Endometrium (tissue), 2 donors: ENCODE data around the gene TNIK.

Experiments
- FAIRE-seq: peaks from 2 replicates; lab custom pipeline; 2012; peaks lifted over from hg19 to GRCh38; lab: Jason Lieb, UNC
- donor health status: control.
- donor health status: control.

Gene TNIK

DNA sequence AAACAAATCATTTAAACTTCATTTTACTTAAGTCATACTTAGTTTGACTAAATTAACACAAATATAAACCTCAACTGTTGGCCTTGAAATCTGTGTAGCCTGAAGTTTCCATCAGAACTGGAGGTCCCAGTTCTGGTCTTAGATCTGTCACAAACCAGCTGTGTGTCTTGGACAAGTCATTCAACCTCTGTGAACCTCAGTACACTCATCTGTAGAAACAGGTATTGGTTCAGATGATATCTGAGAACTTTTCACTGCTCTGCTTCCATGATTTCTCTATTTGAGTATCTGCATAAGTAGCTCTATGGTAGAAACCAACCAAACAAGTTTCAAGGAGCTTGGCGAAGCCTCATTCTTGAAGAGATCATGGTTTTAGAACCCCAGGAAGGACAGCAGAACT, 373.3 kb downstream of the TNIK start:
- no peak for FAIRE-seq

DNA sequence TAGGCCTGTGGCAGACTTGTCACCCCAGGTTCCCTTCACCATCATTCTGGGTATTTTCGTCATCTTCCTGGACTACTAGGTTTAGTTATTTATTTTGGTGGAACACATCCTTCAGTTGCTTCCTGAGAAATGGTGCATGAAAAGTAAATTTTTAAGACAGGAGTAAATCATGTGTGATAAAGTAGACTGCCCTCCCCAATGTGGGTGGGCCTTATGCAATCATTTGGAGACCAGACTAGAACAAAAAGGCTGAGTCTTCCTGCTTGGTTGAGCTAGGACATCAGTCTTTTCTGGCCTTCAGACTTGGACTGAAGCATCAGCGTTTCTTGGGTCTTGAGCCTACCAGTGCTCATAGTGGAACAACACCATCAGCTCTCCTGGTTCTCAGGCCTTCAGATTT, 382.9 kb downstream of the TNIK start:
- no peak for FAIRE-seq

DNA sequence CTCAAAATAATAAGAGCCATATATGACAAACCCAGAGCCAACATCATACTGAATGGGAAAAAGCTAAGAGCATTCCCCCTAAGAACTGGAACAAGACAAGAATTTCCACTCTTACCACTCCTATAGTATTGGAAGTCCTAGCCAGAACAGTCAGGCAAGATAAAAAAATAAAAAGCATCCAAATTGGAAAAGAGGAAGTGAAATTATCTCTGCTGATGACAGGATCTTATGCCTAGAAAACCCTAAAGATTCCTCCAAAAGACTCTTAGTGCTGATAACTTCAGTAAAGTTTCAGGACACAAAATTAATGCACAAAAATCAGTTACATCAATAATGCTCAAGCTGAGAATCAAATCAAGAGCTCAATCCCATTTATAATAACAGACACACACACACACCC, 387.8 kb downstream of the TNIK start:
- no peak for FAIRE-seq

DNA sequence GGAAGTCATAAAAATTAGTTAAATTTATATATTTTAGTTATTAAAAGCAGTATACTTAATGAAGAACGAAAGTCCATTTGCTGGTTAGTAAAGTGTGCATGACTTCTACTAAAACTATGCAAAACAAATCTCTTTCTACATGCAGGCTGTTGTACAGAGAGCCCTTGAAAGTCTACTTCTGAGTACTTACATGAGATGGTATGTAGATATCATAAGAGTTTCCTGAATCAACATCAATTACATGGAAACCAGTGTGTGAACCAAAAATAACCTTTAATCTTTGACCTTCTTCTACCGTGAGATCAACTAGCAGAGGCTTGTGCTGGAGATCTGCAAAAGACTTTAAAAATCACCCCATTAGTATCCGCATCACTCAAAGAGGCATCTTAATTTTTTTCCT, 391.5 kb downstream of the TNIK start:
- peak; percentile 23 for FAIRE-seq

GRCh38 chr3:171066206-171066605, 394.0 kb downstream of the TNIK start:
- FAIRE-seq: no peak

DNA sequence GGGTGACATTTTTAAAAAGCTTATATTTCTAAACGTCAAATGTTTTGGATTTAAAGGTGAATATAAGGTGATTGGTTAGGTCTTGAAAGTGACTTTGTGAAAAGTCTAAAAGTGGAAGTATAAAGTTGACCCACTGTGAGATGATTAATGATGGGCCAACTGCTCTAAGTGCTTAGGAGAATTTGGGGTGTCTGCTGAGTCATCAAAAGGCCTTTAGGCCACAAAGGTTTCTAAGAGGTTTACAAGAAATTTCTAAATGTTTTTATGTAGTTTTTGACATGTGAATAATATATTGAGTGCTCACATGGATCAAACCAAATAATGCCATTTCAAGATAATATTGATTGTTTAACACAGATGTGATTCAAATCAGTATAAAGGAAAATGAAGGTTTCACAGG, 394.5 kb downstream of the TNIK start:
- FAIRE-seq: no peak

GRCh38 chr3:171064461-171064860, 395.7 kb downstream of the TNIK start:
- no peak for FAIRE-seq

GRCh38 chr3:171061749-171062148, 398.5 kb downstream of the TNIK start:
- no peak for FAIRE-seq

- no peak for FAIRE-seq
Observed at GRCh38 chr3:171059978-171060377, 400.2 kb downstream of the TNIK start.

DNA sequence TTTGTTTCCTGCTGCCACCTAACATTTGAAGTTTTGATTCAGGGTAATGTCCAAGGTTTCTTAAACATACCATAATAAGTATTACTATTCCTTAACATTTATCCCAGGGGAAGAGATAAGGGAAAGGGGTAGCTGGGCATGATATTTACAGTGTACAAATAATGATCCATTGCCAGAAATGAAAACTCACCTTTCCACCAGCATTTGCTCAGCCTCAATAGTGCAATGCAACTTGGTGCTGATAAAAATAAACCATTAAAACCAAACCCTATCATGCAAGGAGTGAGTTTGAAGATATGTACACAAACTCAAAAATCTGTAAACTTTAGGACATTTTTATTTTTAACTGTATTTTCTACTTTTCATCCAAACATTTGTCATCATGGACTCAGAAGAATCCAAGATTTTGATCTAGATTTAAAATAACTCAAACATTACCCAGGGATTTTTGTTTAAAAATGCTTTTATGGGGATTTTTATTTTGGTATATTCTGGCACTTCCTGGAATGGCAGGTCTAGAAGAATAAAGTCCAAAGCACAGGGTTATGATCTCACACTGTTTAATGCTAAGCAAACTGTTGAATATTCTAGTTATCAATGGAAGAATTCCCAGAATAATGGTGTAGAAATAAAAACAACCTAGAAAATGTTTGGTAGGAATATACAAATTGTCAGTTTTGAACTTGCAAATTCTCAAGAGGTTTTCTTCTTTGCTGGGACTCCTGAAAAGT, 401.2 kb downstream of the TNIK start:
- no peak for FAIRE-seq

DNA sequence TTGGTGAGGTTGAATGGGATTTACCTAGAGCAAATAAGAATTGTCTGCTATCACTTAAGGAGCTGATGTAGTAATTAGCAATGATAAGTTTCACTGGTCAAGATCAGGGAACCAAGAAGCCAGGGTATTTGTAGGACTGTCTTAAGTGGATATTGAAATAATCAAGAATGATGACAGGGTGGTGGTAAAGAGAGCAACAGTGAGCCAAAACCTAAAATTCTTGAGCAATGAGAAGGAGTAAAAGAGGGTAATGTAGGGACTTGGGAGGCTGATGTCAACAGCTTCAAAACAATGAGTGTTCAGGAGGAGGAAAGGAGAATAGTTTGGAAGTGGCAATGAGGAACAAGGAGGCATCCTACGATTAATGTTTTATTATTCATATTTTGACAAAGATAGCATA, 402.1 kb downstream of the TNIK start:
- no peak for FAIRE-seq

GRCh38 chr3:171057072-171057471, 403.1 kb downstream of the TNIK start:
- FAIRE-seq: no peak

DNA sequence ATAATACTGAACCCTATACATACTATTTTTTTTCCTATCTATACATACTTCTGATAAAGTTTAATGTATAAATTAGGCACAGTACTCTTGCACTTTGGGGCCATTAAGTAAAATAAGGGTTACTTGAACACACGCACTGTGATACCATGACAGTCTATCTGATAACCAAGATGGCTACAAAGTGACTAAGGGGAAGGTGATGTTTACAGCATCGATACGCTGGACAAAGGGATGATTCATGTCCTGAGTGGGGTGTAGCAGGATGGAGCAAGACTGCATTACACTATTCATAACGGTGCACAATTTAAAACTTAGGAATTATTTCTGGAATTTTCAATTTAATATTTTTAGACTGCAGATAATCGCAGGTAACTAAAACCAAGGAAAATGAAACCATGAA, 403.7 kb downstream of the TNIK start:
- FAIRE-seq: no peak

DNA sequence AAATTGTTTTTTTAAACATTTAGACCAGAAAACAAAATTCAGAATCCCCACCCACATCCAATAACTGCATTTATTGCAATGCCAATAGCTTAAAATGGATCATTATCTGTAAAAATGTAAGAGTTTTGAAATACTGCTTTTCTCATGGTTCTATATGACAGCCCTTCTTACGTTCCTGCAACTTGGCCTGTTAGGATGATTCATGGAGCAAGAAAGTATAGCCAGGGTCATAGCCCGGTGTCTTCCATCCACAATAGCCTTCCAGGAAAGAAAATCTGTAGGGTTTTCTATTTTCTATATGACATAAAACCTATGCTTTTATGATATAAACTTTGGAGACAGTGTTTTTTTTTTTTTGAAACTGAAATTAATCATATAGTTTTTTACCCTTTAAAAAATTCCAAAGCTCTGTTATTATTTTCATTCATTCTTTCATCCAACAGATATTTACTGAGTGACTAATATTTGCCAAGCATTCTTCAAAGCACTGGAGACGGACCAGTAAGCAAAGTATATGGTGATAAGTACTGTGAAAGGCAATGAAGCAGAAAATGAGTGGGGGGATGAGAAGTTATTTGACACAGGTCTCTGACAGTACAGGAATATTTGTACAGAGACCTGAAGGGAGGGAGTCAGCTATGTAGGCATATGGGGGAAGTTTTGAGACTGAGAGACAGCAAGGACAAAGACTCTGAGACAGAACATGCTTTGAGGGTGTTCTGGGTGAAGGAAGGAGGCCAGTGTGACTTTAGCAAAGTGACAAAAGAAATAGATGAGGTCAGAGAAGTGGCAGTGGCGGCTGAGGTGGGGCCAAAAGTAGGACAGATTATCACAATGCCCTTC, 404.6 kb downstream of the TNIK start:
- FAIRE-seq: no peak

- FAIRE-seq: no peak
Observed at GRCh38 chr3:171054921-171055320, 405.3 kb downstream of the TNIK start.

GRCh38 chr3:171054231-171054630, 406.0 kb downstream of the TNIK start:
- FAIRE-seq: no peak

DNA sequence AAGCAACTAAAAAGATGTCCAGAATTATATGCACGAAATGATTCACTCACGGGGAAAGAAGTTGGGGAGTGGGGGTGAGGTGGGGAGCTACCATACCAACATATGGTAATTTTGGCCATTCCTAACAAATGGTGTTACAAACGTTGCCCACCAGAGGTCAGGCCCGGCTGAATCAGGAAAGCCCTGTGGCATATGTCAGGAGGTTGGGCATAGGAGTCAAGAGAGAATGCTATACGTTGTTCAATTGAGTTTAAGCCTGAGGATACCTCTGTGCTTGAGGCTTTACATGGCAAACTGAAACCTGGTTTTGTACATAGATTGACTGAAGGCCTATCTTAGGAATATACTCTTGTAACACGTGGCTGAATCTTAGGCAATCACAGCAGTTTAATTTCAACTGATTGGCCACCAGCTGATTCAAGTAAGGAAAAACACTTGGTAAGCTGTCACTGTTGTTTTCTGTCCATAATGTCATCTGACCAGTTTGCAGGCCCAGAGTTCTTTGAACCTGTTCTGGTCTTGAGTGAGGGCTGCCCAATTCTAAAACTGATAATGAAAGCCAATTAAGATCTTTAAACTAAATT, 410.3 kb downstream of the TNIK start:
- FAIRE-seq: no peak

GRCh38 chr3:171046760-171047159, 413.4 kb downstream of the TNIK start:
- FAIRE-seq: no peak

DNA sequence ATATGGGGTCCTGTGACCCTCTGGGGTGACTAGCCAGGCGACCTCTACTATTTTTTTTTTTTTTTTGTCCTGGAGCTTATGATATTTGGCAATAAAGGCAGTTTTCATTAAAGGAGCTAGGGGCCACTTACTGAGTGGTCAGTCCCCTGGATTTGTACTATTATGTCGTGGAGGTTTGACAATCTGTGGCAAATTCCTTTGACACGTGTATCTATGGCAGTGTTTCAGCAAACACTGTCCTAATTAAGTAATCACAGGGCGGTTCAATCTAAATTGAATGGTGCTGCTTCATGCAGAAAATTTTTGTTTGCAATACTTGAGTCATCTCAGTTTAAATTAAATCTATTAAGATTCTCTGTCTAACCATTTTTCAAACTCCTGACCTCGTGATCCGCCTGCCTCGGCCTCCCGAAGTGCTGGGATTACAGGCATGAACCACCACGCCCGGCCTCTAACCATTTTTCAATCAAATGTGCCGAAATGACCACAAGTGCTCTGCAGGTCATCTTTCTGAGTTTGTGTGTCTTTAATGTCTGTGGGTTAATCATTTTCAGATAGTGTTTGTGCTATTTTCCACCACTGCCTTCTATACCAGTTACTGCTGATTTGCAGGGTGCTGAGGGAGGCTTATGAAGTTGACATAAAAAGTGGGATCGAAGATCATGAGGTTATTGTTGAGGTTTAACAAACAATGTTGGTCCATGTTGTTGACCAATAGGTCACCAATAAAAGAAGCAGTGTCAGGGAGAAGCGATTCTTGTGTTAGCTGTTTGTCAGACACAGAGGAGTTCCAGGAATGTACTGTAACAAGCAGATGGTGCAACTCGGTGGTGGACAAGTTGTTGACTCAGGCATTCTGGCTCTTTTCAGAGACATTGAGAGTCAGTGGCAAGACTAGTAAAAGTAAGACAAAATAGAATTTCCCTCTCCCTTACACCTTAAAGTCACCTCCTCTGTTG, 415.1 kb downstream of the TNIK start:
- FAIRE-seq: peak; percentile 35

DNA sequence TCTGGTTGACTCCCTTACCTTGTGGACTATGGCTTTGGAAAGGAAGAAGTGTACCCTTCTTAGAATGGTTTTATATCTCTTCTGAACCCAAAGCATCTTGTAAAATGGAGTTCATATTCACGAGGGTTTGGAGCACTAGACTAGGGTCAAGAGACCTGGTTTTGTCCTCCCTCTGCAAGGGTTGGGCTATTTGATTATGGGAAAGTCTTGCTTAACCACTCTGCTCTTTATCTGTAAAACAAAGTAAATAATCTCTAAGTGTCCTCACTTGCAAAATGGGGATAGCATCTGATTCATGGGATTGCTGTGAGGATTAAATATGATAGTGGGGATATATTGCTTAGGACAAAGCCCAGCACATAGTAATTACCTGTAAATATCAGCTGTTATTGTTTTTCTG, 415.8 kb downstream of the TNIK start:
- no peak for FAIRE-seq

GRCh38 chr3:171039674-171040073, 420.5 kb downstream of the TNIK start:
- FAIRE-seq: no peak

DNA sequence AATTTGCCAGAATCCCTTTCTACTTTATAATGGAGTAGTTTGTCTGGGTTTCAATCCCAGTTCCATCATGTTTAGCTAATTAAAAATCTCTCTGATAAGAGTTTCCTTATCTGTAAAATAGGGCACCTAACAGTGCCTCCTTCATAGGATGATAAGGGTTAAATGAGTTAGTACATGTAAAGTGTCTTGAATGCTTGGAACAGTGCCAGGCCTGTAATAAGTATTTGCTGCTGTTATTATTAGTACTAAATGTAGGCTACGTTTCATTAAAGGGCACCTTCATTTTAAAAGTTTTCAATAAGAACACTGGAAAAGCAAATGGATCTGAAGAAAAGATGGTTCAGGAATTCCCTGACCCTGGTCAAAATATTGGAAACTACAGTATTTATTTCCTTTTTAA, 421.9 kb downstream of the TNIK start:
- no peak for FAIRE-seq
